IPS-18c (cell line): ENCODE data around the gene ZSCAN23.
A peak's percentile ranks its signal among the peaks of the same experiment; 100 is the strongest.

Source experiments
- H3K4me3 ChIP-seq: 2 replicates; pipeline ENCODE4 v1.7.0; 2013; ENCODE audit warnings: low read depth, mild to moderate bottlenecking, low read length, moderate library complexity; ENCODE audit not compliant: insufficient read depth
- H3K9me3 ChIP-seq: one replicate; pipeline ENCODE4 v1.6.1; 2013; ENCODE audit warnings: mild to moderate bottlenecking, low read length, moderate library complexity; ENCODE audit not compliant: control insufficient read depth, insufficient read depth

The ZSCAN23 gene

DNA sequence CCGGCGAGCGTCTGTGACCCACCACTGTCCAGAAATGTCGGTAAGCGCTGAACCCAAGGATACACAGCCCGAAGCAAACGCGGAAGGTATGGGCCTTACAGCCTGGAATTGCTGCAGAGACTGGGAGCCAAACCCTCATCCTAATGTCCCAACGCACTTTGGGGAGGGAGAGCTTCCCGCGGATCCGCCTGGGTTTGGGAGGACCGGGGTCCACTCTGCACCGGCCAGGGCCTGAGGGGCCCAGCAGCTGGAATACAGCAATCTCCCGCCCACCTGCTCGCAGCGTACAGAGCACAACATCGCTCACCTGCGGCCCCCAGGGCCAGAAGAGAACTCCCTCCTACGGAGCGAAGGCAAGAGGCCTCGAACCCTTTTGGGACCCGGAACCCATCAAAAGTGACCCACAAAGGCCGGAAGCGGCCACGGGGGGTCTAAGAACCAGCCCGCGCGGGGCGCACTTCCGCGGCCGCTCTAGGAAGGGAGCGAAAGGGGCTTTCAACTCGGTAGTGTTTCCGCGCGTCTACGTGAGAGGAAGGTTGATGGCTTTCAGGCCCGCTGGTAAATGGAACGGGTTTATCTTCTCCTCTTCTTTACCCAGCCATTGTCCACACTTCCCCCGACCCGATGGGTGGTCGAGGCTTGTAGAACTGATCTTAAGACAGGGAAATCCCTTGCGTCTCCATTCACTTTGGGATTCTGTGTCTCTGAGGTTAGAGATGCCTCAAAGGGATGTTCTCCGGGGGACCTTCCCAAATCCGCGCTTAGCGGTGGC, 43.8 kb downstream of the ZSCAN23 start, which contains the start of gene ZSCAN12:
TSS of gene ZSCAN12 (minus strand) at position 398 of the 772 bp plus-strand sequence. CDS start 1,342 bp downstream, outside the sequence.
- Histone ChIP-seq H3K9me3 (no peaks in the 10 kb centered on the region), H3K4me3 (peak within 1 kb of the TSS; percentile 92)

DNA sequence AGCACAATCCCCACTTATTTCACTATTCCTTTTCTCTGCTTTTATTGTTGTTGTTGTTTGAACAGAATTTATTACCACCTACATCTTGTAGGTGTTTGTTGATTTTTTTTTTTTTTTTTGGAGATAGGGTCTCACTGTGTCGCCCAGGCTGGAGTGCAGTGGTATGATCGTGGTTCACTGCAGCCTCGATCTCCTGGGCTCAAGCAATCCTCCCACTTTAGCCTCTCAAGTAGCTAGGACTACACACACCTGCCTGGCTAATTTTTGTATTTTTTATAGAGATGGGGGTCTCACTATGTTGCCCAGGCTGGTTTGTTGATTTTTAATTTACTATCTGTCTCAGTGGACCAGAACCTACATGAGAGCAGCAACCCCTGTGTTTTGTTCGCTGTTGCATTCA, 47.4 kb downstream of the ZSCAN23 start:
- Histone ChIP-seq H3K4me3 (no peak overlapping the region), H3K9me3 (no peaks in the 10 kb centered on the region)

DNA sequence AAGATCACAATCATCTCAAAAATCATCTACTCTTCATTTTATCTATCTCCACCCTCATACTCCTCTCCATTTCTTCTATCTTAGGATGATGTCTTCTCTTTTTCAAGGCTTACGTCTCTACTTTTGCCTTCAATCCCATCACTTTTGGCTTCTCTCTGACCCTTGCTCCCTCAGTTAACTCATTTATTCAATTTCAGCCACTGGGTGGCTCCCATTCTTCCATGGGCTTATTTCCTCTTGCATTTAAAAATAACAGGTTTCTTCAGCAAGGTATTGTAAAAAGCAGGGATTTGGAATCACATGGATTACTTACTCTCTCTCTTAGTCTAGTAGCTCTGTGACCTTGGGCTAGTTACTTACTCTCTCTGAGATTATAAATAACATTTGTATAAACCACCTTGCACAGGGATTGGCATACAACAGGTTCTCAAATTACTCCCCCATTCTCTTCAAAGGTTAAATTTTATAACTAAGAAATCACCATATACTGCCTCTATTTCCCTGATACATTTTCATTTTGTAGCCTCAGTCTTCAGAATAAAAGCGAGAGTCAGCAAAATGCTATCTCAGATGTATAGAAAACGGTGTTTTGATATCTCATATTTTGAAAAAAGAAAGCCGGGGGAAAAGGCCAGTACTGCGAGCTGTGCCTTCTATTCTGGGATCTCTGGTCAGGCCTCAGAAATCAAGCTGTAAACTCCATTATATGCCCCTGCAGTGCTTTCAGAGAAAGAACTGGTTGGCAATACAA, 49.2 kb downstream of the ZSCAN23 start:
- H3K4me3 ChIP-seq, result no peak overlapping the region
- no peaks in the 10 kb centered on the region for H3K9me3 ChIP-seq

DNA sequence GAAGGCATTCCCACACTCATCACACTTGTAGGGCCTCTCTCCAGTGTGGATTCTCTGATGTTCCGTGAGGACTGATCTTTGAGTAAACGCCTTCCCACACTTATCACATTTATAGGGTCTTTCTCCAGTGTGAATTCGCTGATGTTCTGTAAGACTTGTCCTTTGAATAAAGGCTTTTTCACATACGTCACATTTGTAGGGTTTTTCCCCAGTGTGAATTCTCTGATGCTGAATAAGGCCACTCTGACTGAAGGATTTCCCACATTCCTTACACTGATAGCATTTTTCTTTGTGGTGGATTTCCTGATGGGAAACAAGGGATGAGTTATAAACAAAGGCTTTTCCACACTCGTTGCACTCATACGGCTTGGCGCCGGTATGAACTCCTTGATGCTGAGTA, 52.6 kb downstream of the ZSCAN23 start:
- H3K4me3 ChIP-seq, result no peak overlapping the region
- H3K9me3 ChIP-seq, result no peaks in the 10 kb centered on the region

DNA sequence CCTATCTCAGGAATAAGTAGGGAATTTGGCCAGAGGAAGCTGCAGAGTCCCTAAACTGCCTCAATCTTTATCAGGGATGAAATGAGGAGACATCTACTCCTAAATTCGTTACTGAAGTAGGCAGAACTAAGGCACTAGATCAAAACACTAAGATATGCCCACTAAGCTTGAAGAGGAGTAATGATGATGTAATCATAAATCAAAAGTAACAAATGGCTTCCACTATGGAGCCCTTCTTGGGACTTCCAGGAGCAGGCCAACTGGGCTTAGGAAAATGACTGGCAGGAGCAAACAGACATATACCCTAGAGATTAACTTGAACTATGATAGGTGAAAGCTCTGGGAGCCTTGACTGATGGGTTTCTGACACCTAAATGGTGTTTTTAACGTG, 59.2 kb downstream of the ZSCAN23 start:
- no peak overlapping the region for H3K4me3 ChIP-seq
- H3K9me3 ChIP-seq, result no peaks in the 10 kb centered on the region

DNA sequence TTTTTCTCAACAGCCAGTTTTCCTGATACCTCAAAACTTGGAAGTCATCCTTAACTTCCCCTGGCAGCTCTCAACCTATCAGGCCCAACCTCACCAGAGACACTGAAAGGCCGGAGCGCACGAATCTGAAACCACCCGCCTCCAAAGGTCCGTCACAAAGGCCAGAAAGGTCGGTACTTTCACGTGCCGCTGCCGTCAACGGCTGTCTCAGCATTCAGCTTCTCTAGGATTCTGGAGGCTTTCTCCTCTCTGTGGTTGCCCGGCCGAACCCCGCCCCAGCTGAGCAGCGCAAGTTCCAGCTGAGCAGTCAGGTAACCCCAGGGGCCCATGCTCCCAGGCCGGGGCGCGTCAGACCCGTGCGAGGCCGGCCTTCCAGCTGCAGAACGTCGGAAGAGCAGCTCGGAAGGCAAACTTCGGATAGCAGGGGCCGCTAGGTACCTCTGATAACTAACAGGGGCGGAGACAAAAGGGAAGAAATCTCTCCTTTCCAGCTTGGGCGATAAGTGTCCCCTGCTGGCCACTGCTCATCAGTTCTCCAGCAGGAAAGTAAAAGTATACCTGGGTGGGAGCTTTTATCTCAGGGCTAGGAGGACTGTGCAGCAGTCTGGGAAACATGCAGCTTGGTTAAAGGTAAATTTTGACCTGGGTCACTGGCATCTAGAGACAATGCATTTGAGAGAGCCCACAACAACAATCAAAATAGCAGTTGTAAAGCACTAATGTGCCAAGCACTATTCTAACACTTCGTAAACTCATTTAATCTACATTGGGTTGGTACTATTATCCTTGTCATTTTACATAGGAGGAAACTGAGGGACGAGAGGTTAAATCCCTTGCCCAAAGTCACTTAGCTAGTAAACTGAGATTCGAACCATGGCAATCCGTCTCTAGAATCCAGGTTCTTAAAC, 59.8 kb downstream of the ZSCAN23 start:
- Histone ChIP-seq H3K9me3 (no peaks in the 10 kb centered on the region), H3K4me3 (peak overlapping the region; percentile 61)
